ELR (cell line): ENCODE measurements around the gene HNMT.
"Not testable (repeated sequence)": the region's sequence is repeated elsewhere in the genome, so short reads cannot be mapped to it uniquely, and the experiment has no call there.

Experiments
- DNase-seq: peaks from one replicate; pipeline ENCODE4 v3.0.0-alpha.2; 2015; ENCODE audit warnings: low read depth

The HNMT gene

GRCh38 chr2:137975280-137976271 lies 11.3 kb downstream of the HNMT start:
- no peak for DNase-seq

- DNase-seq: no peak
Measured at GRCh38 chr2:137976274-137976673, 12.0 kb downstream of the HNMT start.

- no peak for DNase-seq
Measured at GRCh38 chr2:137977790-137978189, 13.5 kb downstream of the HNMT start.

- DNase-seq: no peak
Measured at GRCh38 chr2:137980459-137980858, 16.2 kb downstream of the HNMT start.

- no peak for DNase-seq
Measured at GRCh38 chr2:137981112-137981656, 16.9 kb downstream of the HNMT start.

GRCh38 chr2:137983581-137983980 lies 19.3 kb downstream of the HNMT start:
- DNase-seq: no peak

- DNase-seq: no peak
Measured at GRCh38 chr2:137986268-137986667, 22.0 kb downstream of the HNMT start.

GRCh38 chr2:137987011-137987410 lies 22.7 kb downstream of the HNMT start:
- no peak for DNase-seq

GRCh38 chr2:137991078-137991477 lies 26.8 kb downstream of the HNMT start:
- DNase-seq: no peak

GRCh38 chr2:137992039-137992646 lies 27.9 kb downstream of the HNMT start:
- DNase-seq: no peak

GRCh38 chr2:137993715-137994476 lies 29.6 kb downstream of the HNMT start:
- DNase-seq: not testable (repeated sequence)

GRCh38 chr2:137995368-137995767 lies 31.1 kb downstream of the HNMT start:
- not testable (repeated sequence) for DNase-seq

GRCh38 chr2:137996158-137996557 lies 31.9 kb downstream of the HNMT start:
- not testable (repeated sequence) for DNase-seq

- no peak for DNase-seq
Measured at GRCh38 chr2:137997733-137998132, 33.5 kb downstream of the HNMT start.

GRCh38 chr2:137998503-137998902 lies 34.2 kb downstream of the HNMT start:
- no peak for DNase-seq

GRCh38 chr2:137999273-137999672 lies 35.0 kb downstream of the HNMT start:
- DNase-seq: no peak

- no peak for DNase-seq
Measured at GRCh38 chr2:138000009-138000408, 35.7 kb downstream of the HNMT start.

- no peak for DNase-seq
Measured at GRCh38 chr2:138000796-138001195, 36.5 kb downstream of the HNMT start.

GRCh38 chr2:138003411-138003810 lies 39.1 kb downstream of the HNMT start:
- no peak for DNase-seq

- no peak for DNase-seq
Measured at GRCh38 chr2:138007431-138007830, 43.2 kb downstream of the HNMT start.

- no peak for DNase-seq
Measured at GRCh38 chr2:138009622-138010021, 45.3 kb downstream of the HNMT start.

- DNase-seq: no peak
Measured at GRCh38 chr2:138010890-138011289, 46.6 kb downstream of the HNMT start.
